GM12878 (cell line): ENCODE results near the gene FRK.

Experiments
- ATF3 ChIP-seq: IDR thresholded peaks from 2 replicates; pipeline ENCODE4 v1.6.1; 2011; ENCODE audit warnings: low read depth, mild to moderate bottlenecking, low read length, moderate library complexity, borderline replicate concordance; ENCODE audit errors: extremely low read depth
- BRCA1 ChIP-seq: IDR thresholded peaks from 2 replicates; pipeline ENCODE4 v1.6.1; 2011; ENCODE audit warnings: low read depth, low read length, improper control_type of control experiment
- CHD1 ChIP-seq: IDR thresholded peaks from 2 replicates; pipeline ENCODE4 v1.6.1; 2012; ENCODE audit warnings: low read depth, low read length, improper control_type of control experiment
- HDAC6 ChIP-seq: fragments of 200-600 bp; sonication (generic); IDR thresholded peaks from one replicate; pipeline ENCODE4 v1.8.0; 2017; ENCODE audit warnings: antibody characterized with exemption; ENCODE audit not compliant: unreplicated experiment
- PKNOX1 ChIP-seq: fragments of 450-650 bp; IDR thresholded peaks from 2 replicates; pipeline ENCODE4 v1.6.1; 2016; ENCODE audit warnings: mild to moderate bottlenecking
- POLR2AphosphoS5 ChIP-seq: IDR thresholded peaks from 2 replicates; pipeline ENCODE4 v1.6.1; 2011; ENCODE audit warnings: mild to moderate bottlenecking, low read length, inconsistent platforms
- SMC3 ChIP-seq: IDR thresholded peaks from 2 replicates; pipeline ENCODE4 v1.6.1; 2011; ENCODE audit warnings: low read length, improper control_type of control experiment, borderline replicate concordance
- SREBF1 ChIP-seq: IDR thresholded peaks from 2 replicates; pipeline ENCODE4 v1.6.1; 2012; ENCODE audit warnings: mild to moderate bottlenecking, low read length
- TARDBP ChIP-seq: IDR thresholded peaks from 2 replicates; pipeline ENCODE4 v1.6.1; 2016; ENCODE audit warnings: borderline replicate concordance
- USF2 ChIP-seq: IDR thresholded peaks from 2 replicates; pipeline ENCODE4 v1.6.1; 2011; ENCODE audit warnings: low read depth, low read length, improper control_type of control experiment, borderline replicate concordance
- YY1 ChIP-seq: IDR thresholded peaks from 2 replicates; pipeline ENCODE4 v1.6.1; 2011; ENCODE audit warnings: low read depth, mild to moderate bottlenecking, low read length
- ZZZ3 ChIP-seq: IDR thresholded peaks from 2 replicates; pipeline ENCODE4 v1.6.1; 2011; ENCODE audit warnings: low read depth; ENCODE audit not compliant: control insufficient read depth, insufficient read length
- TF ChIP-seq, protein P1 (sequence below), 3 experiments: IDR thresholded peaks in 2 of 3; conservative IDR thresholded peaks in 1 of 3; 2 replicates each; pipeline ENCODE4 v1.5.1; 2011; ENCODE audit warnings: low read depth in 3 of 3, low read length in 3 of 3, mild to moderate bottlenecking in 3 of 3, control low read depth in 2 of 3, moderate library complexity in 2 of 3, inconsistent platforms in 1 of 3, mixed read lengths in 1 of 3; ENCODE audit not compliant: control insufficient read depth in 2 of 3, insufficient read depth in 1 of 3; ENCODE audit errors: extremely low read depth in 1 of 3
- TF ChIP-seq, protein P2 (sequence below): IDR thresholded peaks from 2 replicates; pipeline ENCODE4 v1.6.1; 2012; ENCODE audit warnings: low read depth, low read length, improper control_type of control experiment

GRCh38 chr6:116022841-116023445 is 37.7 kb downstream of the FRK start:
- TF ChIP-seq CHD1: no peak
- TF ChIP-seq, protein P1, sequence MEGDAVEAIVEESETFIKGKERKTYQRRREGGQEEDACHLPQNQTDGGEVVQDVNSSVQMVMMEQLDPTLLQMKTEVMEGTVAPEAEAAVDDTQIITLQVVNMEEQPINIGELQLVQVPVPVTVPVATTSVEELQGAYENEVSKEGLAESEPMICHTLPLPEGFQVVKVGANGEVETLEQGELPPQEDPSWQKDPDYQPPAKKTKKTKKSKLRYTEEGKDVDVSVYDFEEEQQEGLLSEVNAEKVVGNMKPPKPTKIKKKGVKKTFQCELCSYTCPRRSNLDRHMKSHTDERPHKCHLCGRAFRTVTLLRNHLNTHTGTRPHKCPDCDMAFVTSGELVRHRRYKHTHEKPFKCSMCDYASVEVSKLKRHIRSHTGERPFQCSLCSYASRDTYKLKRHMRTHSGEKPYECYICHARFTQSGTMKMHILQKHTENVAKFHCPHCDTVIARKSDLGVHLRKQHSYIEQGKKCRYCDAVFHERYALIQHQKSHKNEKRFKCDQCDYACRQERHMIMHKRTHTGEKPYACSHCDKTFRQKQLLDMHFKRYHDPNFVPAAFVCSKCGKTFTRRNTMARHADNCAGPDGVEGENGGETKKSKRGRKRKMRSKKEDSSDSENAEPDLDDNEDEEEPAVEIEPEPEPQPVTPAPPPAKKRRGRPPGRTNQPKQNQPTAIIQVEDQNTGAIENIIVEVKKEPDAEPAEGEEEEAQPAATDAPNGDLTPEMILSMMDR (IDR thresholded peaks at IDR 0.05 in 2 of 3, conservative IDR thresholded peaks at IDR 0.05 in 1 of 3; ENCODE audit: control insufficient read depth in 2 of 3, extremely low read depth in 1 of 3, insufficient read depth in 1 of 3, low read depth in 3 of 3, low read length in 3 of 3): no peak
- no peak for TF ChIP-seq PKNOX1
- no peak for TF ChIP-seq ATF3
- TF ChIP-seq USF2: no peak
- no peak for TF ChIP-seq YY1
- no peak for TF ChIP-seq TARDBP
- TF ChIP-seq BRCA1: no peak
- no peak for TF ChIP-seq SMC3
- TF ChIP-seq, protein P2, sequence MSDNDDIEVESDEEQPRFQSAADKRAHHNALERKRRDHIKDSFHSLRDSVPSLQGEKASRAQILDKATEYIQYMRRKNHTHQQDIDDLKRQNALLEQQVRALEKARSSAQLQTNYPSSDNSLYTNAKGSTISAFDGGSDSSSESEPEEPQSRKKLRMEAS: no peak
- no peak for TF ChIP-seq HDAC6
- no peak for TF ChIP-seq SREBF1
- TF ChIP-seq POLR2AphosphoS5: no peak
- TF ChIP-seq ZZZ3: no peak
